Activated gamma-delta T cell (primary cell): ENCODE measurements around the gene RPL12.

ENCODE experiments used
- DNase-seq: peaks from one replicate; lab custom pipeline; 2025; lab: John Stamatoyannopoulos, UW
- total RNA-seq, 2 donors: gene quantifications; one replicate each; lab custom pipeline; 2026; lab: John Stamatoyannopoulos, UW

Gene RPL12
- total RNA-seq = 547 to 571 reads per million in 2 donors

DNA sequence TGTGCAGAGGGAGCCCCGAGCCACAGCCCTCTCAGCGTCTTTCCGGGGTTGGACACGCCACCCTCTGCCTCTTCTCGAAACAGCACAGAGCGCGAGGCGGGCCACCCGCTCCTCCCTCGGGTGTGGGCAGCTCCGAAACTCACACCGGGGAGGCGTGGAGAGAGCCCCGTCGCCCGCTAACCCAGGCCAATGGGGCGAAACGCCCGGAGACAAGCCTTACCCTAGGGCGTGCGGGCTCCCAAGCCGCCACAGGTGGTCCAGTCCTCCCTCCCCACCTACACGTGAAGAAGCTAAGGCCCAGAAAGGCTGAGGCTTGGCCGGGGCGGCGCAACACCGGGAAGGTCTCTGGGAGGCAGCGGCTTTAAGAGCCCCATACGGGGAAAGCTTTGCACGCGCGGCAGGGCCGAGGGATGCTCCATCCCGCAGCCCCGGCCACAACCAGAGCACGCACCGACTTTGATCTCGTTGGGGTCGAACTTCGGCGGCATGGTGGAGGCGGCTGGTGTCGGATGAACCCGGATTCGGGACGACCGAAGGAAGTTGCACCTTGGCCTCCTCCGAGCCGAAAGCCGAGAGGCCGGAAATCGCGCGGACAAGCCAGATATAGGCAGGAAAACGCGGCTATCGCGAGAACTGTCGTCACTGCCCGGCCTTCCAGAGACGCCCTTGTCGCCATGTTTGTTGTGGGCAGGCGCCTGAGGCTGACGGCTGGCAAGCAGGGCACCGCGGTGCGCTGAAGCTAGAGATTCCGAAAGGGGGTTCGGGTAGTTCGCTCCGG, at the start of gene RPL12, which contains the start of gene LRSAM1:
Gene RPL12 (minus strand): TSS at position 577 of the 778 bp plus-strand sequence. CDS start 89 bp downstream, at position 488.
Gene LRSAM1 (plus strand): TSS at position 681 of the 778 bp plus-strand sequence. CDS start 3,018 bp downstream, outside the sequence.
- DNase-seq = peak; percentile 79

GRCh38 chr9:127500862-127501261, 49.7 kb upstream of the RPL12 start:
- no peak for DNase-seq

GRCh38 chr9:127500399-127500798, 49.2 kb upstream of the RPL12 start:
- no peak for DNase-seq

DNA sequence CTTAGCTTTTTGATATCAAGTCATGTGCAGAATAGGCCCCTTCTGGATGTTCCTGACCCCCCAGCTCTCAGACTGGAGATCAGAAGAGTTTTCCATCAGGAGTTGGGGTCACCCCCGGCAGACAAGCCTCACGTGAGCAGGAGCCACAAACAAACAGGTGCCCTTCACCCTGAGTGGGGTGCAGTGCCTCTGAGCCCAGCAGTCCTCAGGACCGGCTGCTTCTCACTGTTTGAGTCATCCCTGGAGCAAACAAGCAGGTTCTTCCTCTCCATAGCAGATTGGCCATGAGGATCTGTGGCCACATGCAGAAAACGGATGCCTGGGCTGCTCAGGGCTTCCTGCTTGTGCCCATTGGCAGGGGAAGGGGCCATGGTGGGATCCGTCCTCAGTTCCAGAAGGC, 47.1 kb upstream of the RPL12 start:
- DNase-seq = no peak

DNA sequence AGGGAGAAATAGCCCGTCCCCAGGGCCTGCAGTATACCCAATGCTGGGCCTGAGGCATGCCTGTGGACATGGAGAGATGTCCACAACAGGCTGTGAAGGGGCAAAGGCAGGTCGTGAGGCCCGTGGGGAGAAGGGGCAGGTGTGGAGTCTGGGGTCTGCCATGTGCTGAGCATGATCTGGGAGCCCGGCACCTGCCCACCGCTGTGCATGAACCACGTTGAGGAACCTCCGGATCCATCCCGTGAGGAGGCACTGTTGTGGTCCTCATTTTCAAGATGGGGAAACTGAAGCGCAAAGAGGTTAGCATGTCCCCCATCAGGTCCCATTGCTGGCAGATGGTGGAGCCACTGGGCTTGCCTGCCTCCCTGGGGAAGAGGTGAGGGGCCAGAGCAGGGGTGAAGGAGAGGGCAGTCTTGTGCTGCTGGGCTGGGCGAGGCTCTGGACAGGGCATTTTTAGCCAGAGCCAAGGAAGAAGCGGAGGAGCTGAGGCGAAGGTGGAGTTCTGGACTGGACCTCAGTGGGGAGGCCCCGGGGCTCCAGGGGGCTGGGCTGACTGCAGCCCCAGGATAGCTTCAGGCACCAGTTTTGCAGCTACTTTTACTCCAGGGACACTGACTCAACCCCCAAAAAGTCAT, 46.6 kb upstream of the RPL12 start:
- no peak for DNase-seq

DNA sequence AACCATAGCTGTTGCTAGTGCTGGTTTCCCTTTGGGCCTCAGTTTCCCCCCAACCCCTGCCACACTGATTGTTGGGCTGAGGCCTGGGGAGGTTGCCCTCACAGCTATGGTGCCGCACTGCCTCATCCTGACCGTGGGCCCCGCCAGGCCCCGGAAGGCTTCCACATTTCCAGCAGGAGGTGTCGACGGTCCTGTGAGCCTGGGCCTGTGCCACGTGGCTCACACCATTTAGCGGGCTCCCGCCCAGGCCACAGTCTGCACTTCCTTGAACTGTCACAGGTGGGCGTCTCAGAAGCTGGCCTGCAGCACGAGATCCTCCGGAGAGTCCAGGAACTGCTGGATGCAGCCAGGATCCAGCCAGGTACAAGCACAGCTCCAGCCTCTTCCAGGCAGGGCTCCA, 45.8 kb upstream of the RPL12 start:
- no peak for DNase-seq

- DNase-seq = no peak
Measured at GRCh38 chr9:127495884-127496555, 44.8 kb upstream of the RPL12 start.

GRCh38 chr9:127494304-127494702, 43.1 kb upstream of the RPL12 start:
- DNase-seq = no peak

- DNase-seq = no peak
Measured at GRCh38 chr9:127493592-127494303, 42.5 kb upstream of the RPL12 start.

DNA sequence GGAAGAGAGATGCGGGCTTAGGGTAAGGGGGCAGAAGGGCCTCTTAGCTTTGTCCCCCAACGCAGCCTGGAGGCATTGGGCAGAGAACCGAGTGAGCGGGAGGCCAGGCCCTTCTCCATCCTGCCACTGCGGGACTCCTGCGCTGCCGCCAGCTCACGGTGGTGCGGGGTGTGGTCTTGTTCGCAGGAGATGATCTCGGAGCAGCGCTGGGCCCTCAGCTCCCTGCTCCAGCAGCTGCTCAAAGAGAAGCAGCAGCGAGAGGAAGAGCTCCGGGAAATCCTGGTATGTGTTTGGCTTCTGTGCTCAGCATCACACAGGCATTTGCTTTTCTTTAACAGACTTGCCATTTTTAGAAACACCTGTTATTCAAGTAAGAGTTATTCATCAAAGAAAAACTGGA, 41.4 kb upstream of the RPL12 start:
- DNase-seq = no peak

DNA sequence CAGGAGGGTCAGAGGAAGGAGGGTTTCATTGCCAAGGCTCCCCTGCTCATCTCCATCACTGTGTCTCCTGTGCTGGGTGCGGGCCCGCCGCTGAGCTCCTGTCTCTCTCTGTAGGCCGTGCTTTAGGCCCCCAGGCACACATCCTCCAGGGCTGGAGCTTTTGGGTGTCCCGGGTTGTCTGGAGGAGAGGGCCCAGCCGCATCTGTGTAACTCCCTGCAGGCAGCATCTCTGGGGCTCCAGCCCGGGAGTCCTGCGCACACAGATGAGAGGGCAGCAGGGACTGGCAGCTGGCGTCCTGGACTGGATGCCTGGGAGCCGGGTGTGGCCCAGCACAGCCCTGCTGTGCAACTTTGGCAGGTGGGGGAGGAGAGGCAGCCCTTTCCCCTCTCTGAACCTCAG, 40.3 kb upstream of the RPL12 start:
- DNase-seq = no peak

- no peak for DNase-seq
Measured at GRCh38 chr9:127490535-127491230, 39.5 kb upstream of the RPL12 start.

GRCh38 chr9:127489471-127490115, 38.4 kb upstream of the RPL12 start:
- DNase-seq = no peak

GRCh38 chr9:127488946-127489345, 37.7 kb upstream of the RPL12 start:
- no peak for DNase-seq

GRCh38 chr9:127485995-127486394, 34.8 kb upstream of the RPL12 start:
- no peak for DNase-seq

DNA sequence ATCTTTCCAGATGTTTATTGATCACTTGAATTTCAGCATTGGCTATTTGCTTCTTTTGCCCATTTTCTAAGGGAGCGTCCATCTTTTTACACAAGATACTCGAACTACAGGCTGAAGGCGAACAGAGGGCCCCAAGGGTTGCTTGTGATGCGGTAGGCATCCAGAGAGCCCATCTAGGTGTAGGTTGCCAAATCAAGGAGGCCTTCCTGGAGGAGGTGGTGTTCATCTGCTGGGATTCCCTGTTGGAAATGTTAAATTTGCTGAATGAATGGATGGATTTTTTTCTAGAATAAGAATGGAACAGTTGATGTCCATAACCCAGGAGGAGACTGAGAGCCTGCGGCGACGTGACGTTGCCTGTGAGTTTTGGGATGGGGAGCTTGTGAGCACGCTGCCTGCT, 31.5 kb upstream of the RPL12 start:
- DNase-seq = no peak

DNA sequence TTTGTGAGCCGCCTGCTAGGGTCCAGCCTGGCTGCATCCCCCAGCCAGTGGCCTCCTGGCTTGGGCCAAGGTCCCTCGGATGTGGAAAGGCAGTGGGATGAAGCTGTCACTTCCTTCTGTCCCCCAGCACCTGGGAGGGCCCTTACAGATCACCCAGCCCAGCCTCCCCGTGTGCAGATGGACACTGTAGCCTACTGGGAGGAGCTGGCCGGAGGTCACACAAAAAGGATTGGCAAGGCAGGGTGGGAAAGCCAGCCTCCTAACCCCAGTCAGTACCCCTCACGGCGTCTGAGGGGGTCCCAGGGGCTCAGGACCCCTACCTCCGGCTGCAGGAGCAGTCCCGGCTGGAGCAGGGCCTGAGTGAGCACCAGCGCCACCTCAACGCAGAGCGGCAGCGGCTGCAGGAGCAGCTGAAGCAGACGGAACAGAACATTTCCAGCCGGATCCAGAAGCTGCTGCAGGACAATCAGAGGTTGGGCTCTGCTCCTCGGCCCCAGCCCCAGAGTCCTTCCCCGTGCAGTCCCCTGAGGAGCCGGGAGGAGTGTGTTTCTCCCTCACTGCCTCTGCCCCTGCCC, 28.4 kb upstream of the RPL12 start:
- no peak for DNase-seq

- DNase-seq = no peak
Measured at GRCh38 chr9:127474592-127474991, 23.4 kb upstream of the RPL12 start.

DNA sequence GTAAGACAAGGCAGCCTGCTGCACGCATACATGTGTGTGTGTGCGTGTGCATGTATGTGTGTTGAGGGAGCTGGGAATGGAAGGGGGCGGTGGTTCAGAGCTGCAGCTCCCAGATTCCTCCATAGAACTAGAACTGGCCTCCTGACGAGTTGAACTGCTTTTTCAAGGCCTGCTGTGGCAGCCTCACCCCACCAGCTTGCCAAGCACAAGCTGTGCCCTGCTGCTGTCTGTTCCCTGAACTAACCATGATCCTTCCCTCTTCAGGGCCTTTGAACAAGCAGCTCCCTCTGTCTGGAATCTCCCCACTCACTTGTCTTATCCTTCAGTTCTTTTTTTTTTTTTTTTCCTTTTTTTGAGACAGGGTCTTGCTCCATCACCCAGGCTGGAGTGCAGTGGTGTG, 22.7 kb upstream of the RPL12 start:
- no peak for DNase-seq

DNA sequence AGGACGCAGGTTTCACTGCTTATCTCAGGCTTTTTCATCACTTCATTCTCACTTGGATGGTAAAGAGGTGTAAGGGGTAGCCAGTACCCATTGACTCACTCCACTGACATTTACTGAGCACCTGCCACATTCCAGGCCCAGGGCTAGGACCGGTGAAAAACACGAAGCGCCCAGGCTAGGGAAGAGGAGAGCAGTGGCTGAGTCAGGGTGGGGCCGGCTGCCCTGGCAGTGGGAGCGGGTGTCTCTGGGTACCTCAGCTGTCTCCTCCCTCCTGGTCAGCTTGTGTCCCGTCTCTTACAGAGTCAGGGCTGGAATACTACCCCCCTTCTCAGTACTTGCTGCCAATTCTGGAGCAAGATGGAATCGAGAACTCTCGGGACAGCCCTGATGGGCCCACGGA, 22.3 kb upstream of the RPL12 start:
- DNase-seq = no peak

DNA sequence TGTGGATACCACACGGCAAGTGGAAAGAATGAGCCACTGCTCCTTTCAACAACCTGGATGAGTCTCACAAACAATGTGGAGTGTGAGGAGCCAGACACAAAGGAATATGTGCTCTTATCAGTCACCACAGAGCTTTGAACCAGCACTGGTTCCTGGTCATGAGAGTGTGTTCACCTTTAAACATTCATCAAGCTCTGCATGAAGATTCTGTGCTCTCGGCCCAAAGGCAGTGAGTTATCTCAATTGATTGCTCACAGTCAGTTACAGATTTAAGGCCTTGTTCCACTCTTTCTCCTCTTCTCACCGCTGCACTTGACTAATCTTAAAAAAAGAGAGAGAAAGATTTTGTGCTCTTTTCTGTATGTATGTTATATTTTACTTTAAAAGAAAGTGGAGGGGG, 19.5 kb upstream of the RPL12 start:
- no peak for DNase-seq
